Astrocyte (in vitro differentiated cells and primary cell): ENCODE results near the gene ECE1. TPM values are rescaled to one million over a fixed set of nuclear protein-coding genes. Genes with fewer than 3 reads are reported as not detected.
A peak's percentile ranks its signal among the peaks of the same experiment; 100 is the strongest.
"Not testable (repeated sequence)": the region's sequence is repeated elsewhere in the genome, so short reads cannot be mapped to it uniquely, and the experiment has no call there.

Source experiments
- DNase-seq: peaks from one replicate; pipeline ENCODE4 v3.0.0-alpha.2; 2010; ENCODE audit warnings: low read depth
- FAIRE-seq: peaks from 2 replicates; lab custom pipeline; 2011; peaks lifted over from hg19 to GRCh38; lab: Jason Lieb, UNC
- H2AFZ ChIP-seq: 2 replicates; pipeline ENCODE4 v1.6.0; 2012; ENCODE audit warnings: low read depth, low read length, inconsistent platforms
- H3K27ac ChIP-seq: 2 replicates; pipeline ENCODE4 v1.5.1; 2011; ENCODE audit warnings: low read depth, low read length, inconsistent platforms
- H3K27me3 ChIP-seq: 2 replicates; pipeline ENCODE4 v1.6.0; 2011; ENCODE audit warnings: low read length, inconsistent platforms; ENCODE audit not compliant: insufficient read depth
- H3K36me3 ChIP-seq: 2 replicates; pipeline ENCODE4 v1.5.1; 2011; ENCODE audit warnings: low read length, inconsistent platforms; ENCODE audit not compliant: insufficient read depth
- H3K4me1 ChIP-seq: 2 replicates; pipeline ENCODE4 v1.5.1; 2011; ENCODE audit warnings: low read length, inconsistent platforms; ENCODE audit not compliant: insufficient read depth
- H3K4me2 ChIP-seq: 2 replicates; pipeline ENCODE4 v1.6.0; 2012; ENCODE audit warnings: low read length, inconsistent platforms
- H3K4me3 ChIP-seq: 2 replicates; pipeline ENCODE4 v1.5.1; 2011; ENCODE audit warnings: low read depth, mild to moderate bottlenecking, low read length, inconsistent platforms; ENCODE audit not compliant: insufficient read depth
- H3K79me2 ChIP-seq: 2 replicates; pipeline ENCODE4 v1.6.0; 2012; ENCODE audit warnings: mild to moderate bottlenecking, low read length, inconsistent platforms; ENCODE audit not compliant: insufficient read depth
- H3K9ac ChIP-seq: 2 replicates; pipeline ENCODE4 v1.6.0; 2012; ENCODE audit warnings: mild to moderate bottlenecking, low read length, inconsistent platforms
- H3K9me3 ChIP-seq: 2 replicates; pipeline ENCODE4 v1.5.1; 2012; ENCODE audit warnings: low read depth, mild to moderate bottlenecking, low read length, inconsistent platforms; ENCODE audit not compliant: insufficient read depth
- H4K20me1 ChIP-seq: 2 replicates; pipeline ENCODE4 v1.6.0; 2012; ENCODE audit warnings: low read length, inconsistent platforms; ENCODE audit not compliant: insufficient read depth
- H3K27ac Mint-ChIP-seq: one replicate; pipeline ENCODE4 v1.8.0; 2021; ENCODE audit warnings: mild to moderate bottlenecking, mixed read lengths; ENCODE audit not compliant: unreplicated experiment
- H3K27me3 Mint-ChIP-seq: one replicate; pipeline ENCODE4 v1.8.0; 2021; ENCODE audit warnings: low read depth, mixed read lengths; ENCODE audit not compliant: unreplicated experiment
- H3K36me3 Mint-ChIP-seq: one replicate; pipeline ENCODE4 v1.8.0; 2021; ENCODE audit warnings: low read depth, mixed read lengths; ENCODE audit not compliant: unreplicated experiment
- H3K4me1 Mint-ChIP-seq: one replicate; pipeline ENCODE4 v1.8.0; 2021; ENCODE audit warnings: low read depth, mixed read lengths; ENCODE audit not compliant: unreplicated experiment
- H3K4me3 Mint-ChIP-seq: one replicate; pipeline ENCODE4 v1.8.0; 2021; ENCODE audit warnings: mild to moderate bottlenecking, moderate library complexity, mixed read lengths; ENCODE audit not compliant: unreplicated experiment
- H3K9me3 Mint-ChIP-seq: one replicate; pipeline ENCODE4 v1.8.0; 2021; ENCODE audit warnings: mild to moderate bottlenecking, mixed read lengths; ENCODE audit not compliant: unreplicated experiment
- CTCF ChIP-seq: IDR thresholded peaks from 2 replicates; pipeline ENCODE4 v1.5.1; 2011; ENCODE audit warnings: low read depth, mild to moderate bottlenecking, inconsistent platforms, low read length, moderate library complexity; ENCODE audit not compliant: insufficient read depth
- EZH2 ChIP-seq: IDR thresholded peaks from 2 replicates; pipeline ENCODE4 v1.6.1; 2012; ENCODE audit warnings: mild to moderate bottlenecking, low read length, inconsistent platforms; ENCODE audit not compliant: insufficient read depth
- total RNA-seq: library from RNA; stranded (reverse); gene quantifications from 2 replicates; pipeline ENCODE4 v1.2.1, GENCODE V29; 2021

The ECE1 gene
- total RNA-seq, 1 donor from 2014 or later, result 172 TPM

- H3K27me3 Mint-ChIP-seq, H3K9me3 ChIP-seq, H3K4me3 Mint-ChIP-seq, H3K4me3 ChIP-seq, H3K9me3 Mint-ChIP-seq, FAIRE-seq, H3K4me2 ChIP-seq, H3K36me3 ChIP-seq, H3K9ac ChIP-seq, H3K27ac ChIP-seq, H3K27me3 ChIP-seq, H3K36me3 Mint-ChIP-seq, H3K4me1 ChIP-seq, H3K4me1 Mint-ChIP-seq, H2AFZ ChIP-seq: not testable (repeated sequence)
- peaks cover 72% of the 10 kb centered on the region for H4K20me1 ChIP-seq
- peaks cover 95% of the 10 kb centered on the region for H3K79me2 ChIP-seq
- H3K27ac Mint-ChIP-seq, result peak overlapping the region; percentile 7
- DNase-seq, result peak; percentile 53
Observed at GRCh38 chr1:21170837-21171236, 119.4 kb downstream of the ECE1 start.

DNA sequence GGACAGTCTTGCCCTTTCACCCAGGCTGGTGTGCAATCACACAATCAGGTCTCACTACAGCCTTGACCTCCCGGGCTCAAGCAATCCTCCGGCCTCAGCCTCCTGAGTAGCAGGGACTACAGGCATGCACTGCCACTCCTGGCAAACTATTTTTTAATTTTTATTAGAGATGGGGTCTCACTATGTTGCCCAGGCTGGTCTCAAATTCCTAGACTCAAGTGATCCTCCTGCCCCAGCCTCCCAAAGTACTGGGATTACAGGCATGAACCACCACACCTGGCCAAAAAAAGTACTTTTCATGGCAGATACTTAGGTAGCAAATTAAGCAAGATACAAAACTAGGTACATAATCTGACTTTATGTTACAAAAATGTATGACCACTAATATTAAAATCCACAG lies 121.8 kb downstream of the ECE1 start:
- Histone ChIP-seq H3K27me3 (no peaks in the 10 kb centered on the region), H3K9ac (no peak overlapping the region), H3K9me3 (no peaks in the 10 kb centered on the region), H2AFZ (no peak overlapping the region), H3K79me2 (peaks cover 94% of the 10 kb centered on the region), H3K4me2 (no peak overlapping the region), H4K20me1 (peaks cover 70% of the 10 kb centered on the region), H3K4me3 (no peak overlapping the region), H3K36me3 (peaks cover 4% of the 10 kb centered on the region), H3K4me1 (no peaks in the 10 kb centered on the region), H3K27ac (no peak overlapping the region)
- Mint-ChIP-seq H3K4me3 (no peak overlapping the region), H3K9me3 (no peaks in the 10 kb centered on the region), H3K36me3 (peaks cover 11% of the 10 kb centered on the region), H3K27me3 (no peaks in the 10 kb centered on the region), H3K27ac (no peak overlapping the region), H3K4me1 (peaks cover 9% of the 10 kb centered on the region)
- FAIRE-seq, result no peak
- TF ChIP-seq EZH2 (no peak), CTCF (no peak)
- no peak for DNase-seq

Other genes with a start within 250 kb of the ECE1 start
- 76.1 and 80.7 TPM in 2 replicates for gene EIF4G3, start 113.6 kb downstream of the ECE1 start, total RNA-seq
- 6.0 and 6.3 TPM in 2 replicates for gene NBPF3, start 149.7 kb upstream of the ECE1 start, total RNA-seq
- 24.3 and 45.4 TPM in 2 replicates for gene ALPL, start 219.0 kb upstream of the ECE1 start, total RNA-seq